CD14-positive monocyte (primary cell): ENCODE measurements around the gene TFDP2. TPM values are rescaled to one million over a fixed set of nuclear protein-coding genes. Genes with fewer than 3 reads are reported as not detected.

Source experiments
- DNase-seq, 3 donors: peaks; one replicate each; pipeline ENCODE4 v3.0.0-alpha.2; 2011 to 2022
- H2AFZ ChIP-seq: 2 replicates; pipeline ENCODE4 v1.6.0; 2012; ENCODE audit warnings: mild to moderate bottlenecking, low read depth, low read length, inconsistent platforms; ENCODE audit not compliant: insufficient read depth, poor library complexity, severe bottlenecking
- H3K27ac ChIP-seq, 2 donors: 1 replicate in 1 of 2; 2 replicates in 1 of 2; pipeline ENCODE4 v1.5.1; 2012 to 2013; ENCODE audit warnings: low read length in 2 of 2, control low read depth in 1 of 2, inconsistent platforms in 1 of 2, low read depth in 1 of 2, mild to moderate bottlenecking in 1 of 2
- H3K27me3 ChIP-seq, 2 donors: one replicate each; pipeline versions ENCODE4 v1.6.0 to v1.6.1; 2011 to 2013; ENCODE audit warnings: low read length in 2 of 2; ENCODE audit not compliant: control insufficient read depth in 2 of 2, insufficient read depth in 2 of 2
- H3K36me3 ChIP-seq, 2 donors: replicated peaks in 1 of 2; 1 replicate in 1 of 2; 2 replicates in 1 of 2; pipeline versions ENCODE4 v1.5.1 to v1.6.1; 2012 to 2013; ENCODE audit warnings: low read length in 2 of 2, control low read depth in 1 of 2, inconsistent platforms in 1 of 2, mild to moderate bottlenecking in 1 of 2; ENCODE audit not compliant: insufficient read depth in 2 of 2, control insufficient read depth in 1 of 2
- H3K4me1 ChIP-seq, 2 donors: 1 replicate in 1 of 2; 2 replicates in 1 of 2; pipeline versions ENCODE4 v1.5.1 to v1.6.1; 2012 to 2013; ENCODE audit warnings: low read length in 2 of 2, control low read depth in 1 of 2, inconsistent platforms in 1 of 2, mild to moderate bottlenecking in 1 of 2, moderate library complexity in 1 of 2; ENCODE audit not compliant: insufficient read depth in 2 of 2, control insufficient read depth in 1 of 2
- H3K4me2 ChIP-seq: replicated peaks from 2 replicates; pipeline ENCODE3; 2012; ENCODE audit warnings: low read length, moderate library complexity, mild to moderate bottlenecking; ENCODE audit not compliant: poor library complexity, severe bottlenecking; ENCODE audit errors: extremely low read depth
- H3K4me3 ChIP-seq, 3 experiments: fragments of 200-600 bp in 1 of 3; sonication (generic) in 1 of 3; replicated peaks in 1 of 3; 1 replicate in 2 of 3; 2 replicates in 1 of 3; pipeline ENCODE4 v1.5.1; 2011 to 2013; ENCODE audit warnings: low read length in 3 of 3, mild to moderate bottlenecking in 3 of 3, control low read depth in 2 of 3, low read depth in 2 of 3, inconsistent platforms in 1 of 3, moderate library complexity in 1 of 3
- H3K79me2 ChIP-seq: 2 replicates; pipeline ENCODE4 v1.6.0; 2012; ENCODE audit warnings: mild to moderate bottlenecking, control low read depth, inconsistent platforms, low read length, moderate library complexity; ENCODE audit not compliant: insufficient read depth
- H3K9ac ChIP-seq: 2 replicates; pipeline ENCODE4 v1.6.0; 2017; ENCODE audit warnings: low read length, mild to moderate bottlenecking; ENCODE audit not compliant: insufficient read depth, poor library complexity, severe bottlenecking
- H3K9me3 ChIP-seq, 2 donors: replicated peaks in 1 of 2; 1 replicate in 1 of 2; 2 replicates in 1 of 2; pipeline versions ENCODE4 v1.5.1 to v1.6.1; 2012 to 2013; ENCODE audit warnings: low read length in 2 of 2, control low read depth in 1 of 2; ENCODE audit not compliant: control insufficient read depth in 1 of 2, insufficient read depth in 1 of 2
- H4K20me1 ChIP-seq: 2 replicates; pipeline ENCODE4 v1.6.0; 2012; ENCODE audit warnings: mild to moderate bottlenecking, low read length, control low read depth, moderate library complexity; ENCODE audit not compliant: insufficient read depth
- H3K27ac Mint-ChIP-seq, 7 donors: one replicate each; pipeline ENCODE4 v1.8.0; 2020; ENCODE audit warnings: mild to moderate bottlenecking in 7 of 7, mixed read lengths in 7 of 7, moderate library complexity in 6 of 7, inconsistent platforms in 2 of 7
- H3K27me3 Mint-ChIP-seq, 3 donors: one replicate each; pipeline ENCODE4 v1.8.0; 2021 to 2022; ENCODE audit warnings: low read depth in 3 of 3, mild to moderate bottlenecking in 3 of 3, mixed read lengths in 3 of 3, moderate library complexity in 3 of 3, inconsistent platforms in 1 of 3
- H3K36me3 Mint-ChIP-seq, 2 donors: one replicate each; pipeline ENCODE4 v1.8.0; 2020; ENCODE audit warnings: mixed read lengths in 2 of 2, inconsistent platforms in 1 of 2, mild to moderate bottlenecking in 1 of 2
- H3K4me1 Mint-ChIP-seq: one replicate; pipeline ENCODE4 v1.8.0; 2020; ENCODE audit warnings: mild to moderate bottlenecking, mixed read lengths
- H3K4me3 Mint-ChIP-seq, 2 donors: one replicate each; pipeline ENCODE4 v1.8.0; 2020; ENCODE audit warnings: mild to moderate bottlenecking in 2 of 2, mixed read lengths in 2 of 2, moderate library complexity in 1 of 2
- H3K9me3 Mint-ChIP-seq, 7 donors: one replicate each; pipeline ENCODE4 v1.8.0; 2020 to 2022; ENCODE audit warnings: mixed read lengths in 7 of 7, mild to moderate bottlenecking in 6 of 7, moderate library complexity in 6 of 7, inconsistent platforms in 2 of 7
- CTCF ChIP-seq: fragments of 200-600 bp; IDR thresholded peaks from one replicate; pipeline ENCODE4 v1.8.0; 2022; ENCODE audit warnings: antibody characterized with exemption, mild to moderate bottlenecking
- WGBS: methylation state at CpG from one replicate; pipeline ENCODE4 v1.1.5; 2013; ENCODE audit warnings: missing lambda C conversion rate; ENCODE audit not compliant: insufficient coverage; 5-methylcytosine and 5-hydroxymethylcytosine counted together
- intact Hi-C, 2 donors: fragments of 100-400 bp; cut with micrococcal nuclease; formaldehyde crosslinking; loops; one replicate each; pipeline versions ENCODE4 v1.15.0 to v1.15.1; 2023
- polyA plus RNA-seq, 3 donors: library from polyadenylated mRNA; depleted of rRNA in 1 of 3; unstranded in 2 of 3; stranded (reverse) in 1 of 3; fragments of 300-500 nt in 2 of 3; fragments of >200 nt in 1 of 3; fragmentation: Illumina TruSeq in 2 of 3; gene quantifications; 1 replicate in 2 of 3; 2 replicates in 1 of 3; pipeline ENCODE4 v1.2.3, GENCODE V29; 2012 to 2021

The TFDP2 gene
- polyA plus RNA-seq, 3 donors = 1.1 to 3.5 (median 1.7) TPM

GRCh38 chr3:142165194-142165593 lies 15.8 kb upstream of the TFDP2 start:
- H3K9ac ChIP-seq = no peak overlapping the region
- no peaks in the 10 kb centered on the region for H3K79me2 ChIP-seq
- Mint-ChIP-seq H3K4me1 (no peaks in the 10 kb centered on the region), H3K9me3 (no peaks in the 10 kb centered on the region), H3K36me3 (peaks cover 53 to 69% of the 10 kb centered on the region in 2 donors), H3K27me3 (no peaks in the 10 kb centered on the region), H3K4me3 (no peak overlapping the region), H3K27ac (no peak overlapping the region)
- H3K4me2 ChIP-seq = no peak overlapping the region
- no CpG with 5 or more reads among the region's 3 CpGs for WGBS
- H3K36me3 ChIP-seq = peaks cover 26 to 76% of the 10 kb centered on the region in 2 donors
- intact Hi-C loops = no loop called here
- H3K4me3 ChIP-seq = no peak overlapping the region
- H3K27me3 ChIP-seq = no peaks in the 10 kb centered on the region
- H4K20me1 ChIP-seq = no peaks in the 10 kb centered on the region
- H3K9me3 ChIP-seq = no peaks in the 10 kb centered on the region
- H2AFZ ChIP-seq = no peak overlapping the region
- no peak for TF ChIP-seq CTCF
- DNase-seq = no peak
- H3K4me1 ChIP-seq = no peaks in the 10 kb centered on the region
- H3K27ac ChIP-seq = no peak overlapping the region

GRCh38 chr3:142159083-142159740 lies 9.9 kb upstream of the TFDP2 start:
- no peak for DNase-seq
- no peak overlapping the region for H3K9ac ChIP-seq
- peaks cover 3 to 22% of the 10 kb centered on the region in 2 donors for H3K36me3 ChIP-seq
- no peaks in the 10 kb centered on the region for H3K9me3 ChIP-seq
- H3K4me1 ChIP-seq = no peaks in the 10 kb centered on the region
- no peaks in the 10 kb centered on the region for H3K27me3 ChIP-seq
- H2AFZ ChIP-seq = no peak overlapping the region
- no peak for TF ChIP-seq CTCF
- H3K27me3 Mint-ChIP-seq = no peaks in the 10 kb centered on the region
- no peaks in the 10 kb centered on the region for H3K79me2 ChIP-seq
- H4K20me1 ChIP-seq = no peaks in the 10 kb centered on the region
- H3K27ac ChIP-seq = no peak overlapping the region
- no peak overlapping the region for H3K4me2 ChIP-seq
- H3K27ac Mint-ChIP-seq = no peak overlapping the region
- H3K36me3 Mint-ChIP-seq = peaks cover 22 to 37% of the 10 kb centered on the region in 2 donors
- H3K9me3 Mint-ChIP-seq = peaks cover 0 to 2% (median 0%) of the 10 kb centered on the region in 7 donors
- WGBS = no CpG with 5 or more reads among the region's 4 CpGs
- intact Hi-C loops = no loop called here
- no peak overlapping the region for H3K4me3 Mint-ChIP-seq
- no peaks in the 10 kb centered on the region for H3K4me1 Mint-ChIP-seq
- H3K4me3 ChIP-seq = no peak overlapping the region
